ENCODE results near the gene FBXO45.

DNA sequence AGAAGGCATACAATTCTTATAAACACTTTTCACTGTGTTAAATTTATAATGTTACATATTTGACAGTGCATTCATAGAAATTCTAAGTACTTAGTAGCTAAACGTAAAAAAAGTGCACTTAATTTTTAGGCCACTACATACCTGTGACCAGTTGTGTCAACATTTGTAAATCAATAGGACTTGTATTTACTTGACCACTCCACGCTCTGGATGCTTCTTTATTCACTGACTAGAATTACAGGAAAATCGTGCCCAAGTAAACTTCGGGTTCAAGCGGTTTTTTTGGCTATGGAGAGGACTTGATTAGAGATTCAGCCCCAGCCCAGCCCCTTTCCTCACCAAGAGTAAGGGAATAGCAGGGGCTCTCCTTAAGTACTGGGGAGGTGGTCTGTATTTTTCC, 21.9 kb upstream of the FBXO45 start:
- TF ChIP-seq, protein P1, sequence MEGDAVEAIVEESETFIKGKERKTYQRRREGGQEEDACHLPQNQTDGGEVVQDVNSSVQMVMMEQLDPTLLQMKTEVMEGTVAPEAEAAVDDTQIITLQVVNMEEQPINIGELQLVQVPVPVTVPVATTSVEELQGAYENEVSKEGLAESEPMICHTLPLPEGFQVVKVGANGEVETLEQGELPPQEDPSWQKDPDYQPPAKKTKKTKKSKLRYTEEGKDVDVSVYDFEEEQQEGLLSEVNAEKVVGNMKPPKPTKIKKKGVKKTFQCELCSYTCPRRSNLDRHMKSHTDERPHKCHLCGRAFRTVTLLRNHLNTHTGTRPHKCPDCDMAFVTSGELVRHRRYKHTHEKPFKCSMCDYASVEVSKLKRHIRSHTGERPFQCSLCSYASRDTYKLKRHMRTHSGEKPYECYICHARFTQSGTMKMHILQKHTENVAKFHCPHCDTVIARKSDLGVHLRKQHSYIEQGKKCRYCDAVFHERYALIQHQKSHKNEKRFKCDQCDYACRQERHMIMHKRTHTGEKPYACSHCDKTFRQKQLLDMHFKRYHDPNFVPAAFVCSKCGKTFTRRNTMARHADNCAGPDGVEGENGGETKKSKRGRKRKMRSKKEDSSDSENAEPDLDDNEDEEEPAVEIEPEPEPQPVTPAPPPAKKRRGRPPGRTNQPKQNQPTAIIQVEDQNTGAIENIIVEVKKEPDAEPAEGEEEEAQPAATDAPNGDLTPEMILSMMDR (IDR thresholded peaks at IDR 0.05): no peak
- no peak for TF ChIP-seq POLR2A (IDR thresholded peaks at IDR 0.05)
